ENCODE results near the gene CD36. TPM values are rescaled to one million over a fixed set of nuclear protein-coding genes. Genes with fewer than 3 reads are reported as not detected.

CD36 gene
- total and polyA plus RNA-seq, 2 experiments from 2014 or later: 0.40 to 1.8 TPM

GRCh38 chr7:80634505-80634904 lies 3.9 kb upstream of the CD36 start:
- H3K27ac ChIP-seq (ENCODE audit: low read depth): no peak overlapping the region
- no peaks in the 10 kb centered on the region for H3K27me3 ChIP-seq (ENCODE audit: insufficient read depth)
- Mint-ChIP-seq H3K4me1 (peaks cover 6% of the 10 kb centered on the region), H3K9me3 (no peaks in the 10 kb centered on the region), H3K27ac (no peak overlapping the region), H3K4me3 (no peak overlapping the region), H3K27me3 (ENCODE audit: insufficient read depth, low read depth, poor library complexity) (no peaks in the 10 kb centered on the region), H3K36me3 (ENCODE audit: low read depth) (no peaks in the 10 kb centered on the region)
- H3F3A ChIP-seq (replicated peaks; ENCODE audit: low read depth): no peaks in the 10 kb centered on the region
- H4K20me1 ChIP-seq (replicated peaks; ENCODE audit: insufficient read depth): no peaks in the 10 kb centered on the region
- H3K36me3 ChIP-seq (ENCODE audit: insufficient read depth): no peaks in the 10 kb centered on the region
- H3K4me1 ChIP-seq (ENCODE audit: insufficient read depth): peaks cover 7% of the 10 kb centered on the region
- H3K4me3 ChIP-seq: no peak overlapping the region
- DNase-seq (ENCODE audit: low spot score): no peak
- TF ChIP-seq CTCF (conservative IDR thresholded peaks at IDR 0.05; ENCODE audit: low read depth in 2 of 2): no peak
- TF ChIP-seq EZH2 (IDR thresholded peaks at IDR 0.05; ENCODE audit: low read depth, unreplicated experiment): no peak
- no peak for TF ChIP-seq ETS1 (IDR thresholded peaks at IDR 0.05)
- no peak for TF ChIP-seq REST (IDR thresholded peaks at IDR 0.05; ENCODE audit: unreplicated experiment)
- no peak for TF ChIP-seq ZNF331 (CRISPR knock-in tag; IDR thresholded peaks at IDR 0.05; ENCODE audit: low read depth)
- no peak for TF ChIP-seq ZNF114 (CRISPR knock-in tag; IDR thresholded peaks at IDR 0.05)
- no peak for TF ChIP-seq NANOG (IDR thresholded peaks at IDR 0.05; ENCODE audit: borderline replicate concordance)
- TF ChIP-seq POLR2AphosphoS5 (IDR thresholded peaks at IDR 0.05; ENCODE audit: low read depth): no peak
- TF ChIP-seq CREB1 (CRISPR knock-in tag; IDR thresholded peaks at IDR 0.05; ENCODE audit: low read depth): no peak
- TF ChIP-seq EZH2phosphoT487 (IDR thresholded peaks at IDR 0.05; ENCODE audit: unreplicated experiment): no peak
- no peak for TF ChIP-seq ZNF462 (CRISPR knock-in tag; IDR thresholded peaks at IDR 0.05)
- H3K9me2 ChIP-seq (ENCODE audit: insufficient read depth): no peaks in the 10 kb centered on the region
- no peak overlapping the region for H2AFZ ChIP-seq
- H3K79me2 ChIP-seq (replicated peaks; ENCODE audit: insufficient read depth): no peaks in the 10 kb centered on the region
- no peak overlapping the region for H3K4me2 ChIP-seq
- no peak for ATAC-seq
